Effector CD4-positive, alpha-beta T cell (primary cell): ENCODE results near the gene PHF12.

Experiments
- DNase-seq: peaks from one replicate; pipeline ENCODE4 v3.0.0-alpha.2; 2020

PHF12 gene

GRCh38 chr17:28856028-28856574, 95.2 kb downstream of the PHF12 start:
- DNase-seq = no peak

GRCh38 chr17:28855336-28855679, 96.0 kb downstream of the PHF12 start:
- DNase-seq = no peak
